Peyer's patch (tissue), 4 donors: ENCODE data around the gene KLHL22.

Source experiments
- POLR2A ChIP-seq, 2 donors: fragments of 450-650 bp; IDR thresholded peaks; one replicate each; pipeline ENCODE4 v1.5.1; 2017; ENCODE audit warnings: antibody characterized with exemption in 2 of 2, mild to moderate bottlenecking in 2 of 2, moderate library complexity in 2 of 2
- TF ChIP-seq, protein P1 (sequence below), 6 experiments: fragments of 450-650 bp in 4 of 6; fragments of 200-600 bp in 2 of 6; sonication (generic) in 1 of 6; IDR thresholded peaks; one replicate each; pipeline ENCODE4 v1.5.1; 2017 to 2019; ENCODE audit warnings: antibody characterized with exemption in 6 of 6, mild to moderate bottlenecking in 3 of 6, moderate library complexity in 1 of 6

DNA sequence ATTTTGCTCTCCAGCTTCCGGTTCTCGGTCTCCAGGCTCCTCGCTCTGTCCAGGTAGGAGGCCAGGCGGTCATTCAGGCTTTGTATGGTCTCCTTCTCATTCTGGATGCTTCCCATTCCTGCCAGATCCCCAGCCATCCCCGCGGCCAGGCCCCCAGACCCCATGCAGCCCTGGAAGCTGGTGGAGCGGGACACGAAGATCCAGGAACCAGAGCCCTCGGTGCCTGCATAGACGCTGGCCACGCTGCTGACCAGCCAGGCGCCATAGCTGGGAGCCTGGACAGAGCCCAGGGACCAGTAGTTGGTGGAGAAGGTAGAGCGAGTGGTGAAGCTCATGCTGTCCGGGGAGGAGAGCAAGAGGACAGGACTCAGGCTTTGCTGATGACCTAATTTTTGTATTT lies 11.8 kb downstream of the KLHL22 start:
- TF ChIP-seq, protein P1, sequence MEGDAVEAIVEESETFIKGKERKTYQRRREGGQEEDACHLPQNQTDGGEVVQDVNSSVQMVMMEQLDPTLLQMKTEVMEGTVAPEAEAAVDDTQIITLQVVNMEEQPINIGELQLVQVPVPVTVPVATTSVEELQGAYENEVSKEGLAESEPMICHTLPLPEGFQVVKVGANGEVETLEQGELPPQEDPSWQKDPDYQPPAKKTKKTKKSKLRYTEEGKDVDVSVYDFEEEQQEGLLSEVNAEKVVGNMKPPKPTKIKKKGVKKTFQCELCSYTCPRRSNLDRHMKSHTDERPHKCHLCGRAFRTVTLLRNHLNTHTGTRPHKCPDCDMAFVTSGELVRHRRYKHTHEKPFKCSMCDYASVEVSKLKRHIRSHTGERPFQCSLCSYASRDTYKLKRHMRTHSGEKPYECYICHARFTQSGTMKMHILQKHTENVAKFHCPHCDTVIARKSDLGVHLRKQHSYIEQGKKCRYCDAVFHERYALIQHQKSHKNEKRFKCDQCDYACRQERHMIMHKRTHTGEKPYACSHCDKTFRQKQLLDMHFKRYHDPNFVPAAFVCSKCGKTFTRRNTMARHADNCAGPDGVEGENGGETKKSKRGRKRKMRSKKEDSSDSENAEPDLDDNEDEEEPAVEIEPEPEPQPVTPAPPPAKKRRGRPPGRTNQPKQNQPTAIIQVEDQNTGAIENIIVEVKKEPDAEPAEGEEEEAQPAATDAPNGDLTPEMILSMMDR (IDR thresholded peaks at IDR 0.05), result no peak
- TF ChIP-seq POLR2A (IDR thresholded peaks at IDR 0.05), result no peak
